NCI-H748 (cell line): ENCODE measurements around the gene GNAT1.

Experiments
- DNase-seq: peaks from one replicate; lab custom pipeline; 2025; ENCODE audit not compliant: unreplicated experiment; lab: John Stamatoyannopoulos, UW

The GNAT1 gene

GRCh38 chr3:50190936-50191660, at the start of gene GNAT1:
TSS of gene GNAT1 (plus strand) at chr3:50191610. CDS start at chr3:50191726, 116 bp downstream.
- no peak for DNase-seq

DNA sequence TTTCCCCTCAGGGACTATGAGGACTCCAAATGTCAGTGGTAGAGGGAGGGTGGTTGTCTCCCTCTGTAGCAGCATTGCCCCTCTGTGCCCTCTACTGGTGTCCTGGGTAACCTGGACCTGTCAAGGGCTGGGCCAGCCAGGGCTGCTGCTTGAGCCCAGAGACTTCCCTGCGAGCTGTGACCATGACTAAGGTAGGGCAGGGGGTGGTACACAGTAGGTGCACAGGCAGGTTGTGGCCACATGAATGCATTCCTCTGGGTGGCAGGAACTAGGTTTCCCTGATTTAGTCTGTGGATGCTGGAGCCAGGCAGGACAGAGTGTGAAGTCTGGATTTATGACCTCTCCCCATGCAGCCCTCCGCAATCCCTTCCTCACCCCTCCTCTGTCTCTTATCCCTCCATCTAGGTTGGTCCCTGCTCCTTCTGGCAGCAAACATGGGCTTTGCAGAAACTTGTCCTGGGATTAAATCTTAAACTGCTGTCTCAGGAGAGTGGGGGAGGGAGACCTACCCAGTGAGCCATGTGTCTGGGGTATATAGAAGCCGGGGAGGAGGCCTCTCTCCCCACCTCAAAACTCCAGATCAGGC, 45.0 kb upstream of the GNAT1 start:
- no peak for DNase-seq

DNA sequence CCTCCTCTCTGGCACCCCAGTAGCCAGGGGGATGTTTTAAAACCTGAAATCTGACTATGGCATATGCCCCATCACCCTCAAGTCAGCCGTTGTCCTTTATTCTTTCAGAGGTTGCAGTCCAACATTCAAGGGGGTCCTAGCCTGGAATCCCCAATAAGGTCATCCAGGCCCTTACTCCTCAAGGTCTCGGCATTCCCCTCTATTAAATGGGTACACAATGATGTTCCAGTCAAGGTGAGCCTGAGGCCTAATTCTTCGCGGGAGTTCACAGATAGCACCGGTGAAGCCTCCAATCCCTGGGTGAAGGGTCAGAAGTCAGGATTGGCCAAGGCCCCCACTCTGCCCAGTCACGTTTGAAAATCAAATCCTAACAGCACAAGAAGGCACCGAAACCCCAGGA, 44.4 kb upstream of the GNAT1 start:
- no peak for DNase-seq

- no peak for DNase-seq
Measured at GRCh38 chr3:50147447-50147846, 44.0 kb upstream of the GNAT1 start.

DNA sequence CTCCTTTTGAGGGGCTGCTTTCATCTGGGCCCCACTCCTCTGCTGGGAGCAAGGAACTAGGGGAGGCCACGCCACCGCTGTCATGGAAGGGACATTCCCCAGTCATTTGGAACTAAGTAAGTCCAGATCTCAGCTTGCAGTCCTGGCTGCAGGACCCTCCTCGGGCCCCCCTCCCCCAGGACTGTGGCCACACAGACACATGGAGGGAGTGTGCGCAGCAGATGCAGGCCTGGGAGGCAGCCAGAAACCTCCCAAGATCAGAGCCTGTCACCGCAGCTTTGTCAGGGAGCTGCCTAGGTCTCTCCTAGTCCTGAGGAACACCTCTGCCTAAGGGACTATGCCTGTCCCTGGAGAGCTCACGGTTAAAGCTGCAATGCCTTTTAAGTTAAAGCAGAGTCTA, 43.5 kb upstream of the GNAT1 start:
- no peak for DNase-seq

GRCh38 chr3:50150404-50150750, 41.0 kb upstream of the GNAT1 start:
- no peak for DNase-seq

GRCh38 chr3:50150863-50151686, 40.3 kb upstream of the GNAT1 start:
- no peak for DNase-seq

- DNase-seq: no peak
Measured at GRCh38 chr3:50151728-50152127, 39.7 kb upstream of the GNAT1 start.

DNA sequence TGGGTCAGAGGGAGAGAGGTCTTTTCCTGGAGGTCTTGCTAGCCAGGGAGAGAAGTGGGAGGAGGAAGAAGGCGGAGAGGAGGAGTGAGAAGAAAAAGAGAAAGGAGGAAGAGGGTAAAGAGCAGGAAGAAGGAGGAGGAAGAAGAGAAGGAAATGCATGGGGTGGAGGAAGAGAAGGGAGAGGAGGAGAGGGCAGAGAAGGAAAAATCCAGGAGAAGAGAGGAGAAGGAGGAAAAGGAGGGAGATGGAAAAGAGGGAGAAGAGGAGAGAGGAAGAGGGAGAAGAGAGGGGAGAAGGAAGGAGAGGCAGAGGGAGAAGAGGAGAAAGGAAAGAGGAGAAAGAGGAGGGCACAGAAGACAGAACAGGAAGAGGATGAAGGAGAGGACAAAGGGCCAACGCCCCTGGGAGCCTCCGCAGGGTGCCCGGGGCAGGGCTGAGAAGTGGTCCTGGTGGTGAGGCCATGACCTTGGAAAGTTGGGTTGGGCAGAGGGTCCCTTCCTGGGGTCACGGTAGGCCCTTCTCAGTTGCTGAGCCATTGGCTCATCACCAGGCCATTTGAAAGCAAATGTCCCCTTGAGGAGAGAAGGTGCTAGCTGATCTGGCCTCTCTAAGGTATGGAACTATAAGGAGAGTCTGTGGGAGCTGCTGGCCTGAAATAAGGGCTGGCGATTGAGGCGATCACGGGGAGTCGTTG, 37.5 kb upstream of the GNAT1 start:
- no peak for DNase-seq

- DNase-seq: peak; percentile 74
Measured at GRCh38 chr3:50154476-50154839, 37.0 kb upstream of the GNAT1 start.

DNA sequence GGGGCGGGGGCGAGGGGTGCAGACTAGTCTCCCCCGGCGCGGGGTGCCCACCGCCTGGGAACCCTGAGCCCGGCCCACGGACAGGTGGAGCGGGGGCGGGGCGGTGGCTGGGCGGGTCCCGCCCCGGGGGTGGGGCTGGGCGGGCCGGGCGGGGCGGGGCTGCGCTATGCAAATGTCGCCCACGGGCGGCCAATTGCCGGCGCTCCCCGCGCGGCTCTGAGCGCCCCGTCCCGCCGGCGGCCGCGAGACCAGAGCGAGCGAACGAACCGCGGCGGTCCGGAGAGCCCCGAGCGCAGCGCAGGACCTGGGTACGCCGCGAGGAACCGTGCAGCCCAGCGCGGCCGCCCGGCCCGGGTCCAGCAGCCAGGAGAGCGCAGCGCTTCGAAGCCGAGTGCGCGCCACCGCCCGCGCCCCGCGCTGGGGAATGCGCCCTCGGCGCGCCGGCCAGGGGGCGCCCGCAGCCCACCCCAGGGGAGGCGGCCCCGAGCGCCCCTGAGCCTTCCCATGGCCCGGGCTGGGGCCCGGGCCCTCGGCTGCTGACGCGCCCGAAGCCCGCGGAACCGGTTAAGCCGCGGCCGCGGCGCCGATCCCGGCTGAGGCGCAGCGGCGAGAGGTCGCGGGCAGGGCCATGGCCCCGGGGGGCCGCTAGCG, 36.4 kb upstream of the GNAT1 start, which contains the start of gene SEMA3F:
TSS of gene SEMA3F (plus strand) at position 485 of the 651 bp plus-strand sequence. CDS start 4,299 bp downstream, outside the sequence.
- peak; percentile 74 for DNase-seq

GRCh38 chr3:50155491-50155878, 35.9 kb upstream of the GNAT1 start:
- DNase-seq: no peak

DNA sequence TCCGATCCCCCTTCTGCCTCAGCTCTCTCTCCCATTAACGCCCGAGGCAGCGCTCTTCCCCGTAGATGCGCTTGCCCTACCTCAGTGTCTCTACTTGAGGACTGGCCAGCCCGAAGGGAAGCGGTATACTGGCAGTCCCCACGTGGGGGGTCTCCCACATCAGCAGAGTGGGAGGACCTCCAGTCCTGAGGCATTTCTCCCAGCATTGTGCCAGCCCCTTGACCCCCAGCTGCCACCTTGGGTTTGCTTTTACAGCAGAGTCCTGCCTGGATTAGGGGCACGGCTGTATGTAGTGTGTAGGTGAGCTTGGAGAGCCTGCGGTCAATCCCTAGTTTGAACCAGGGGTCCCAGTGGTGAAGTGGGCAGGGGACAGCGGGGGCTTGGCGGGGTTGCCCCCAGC, 35.5 kb upstream of the GNAT1 start:
- DNase-seq: no peak

DNA sequence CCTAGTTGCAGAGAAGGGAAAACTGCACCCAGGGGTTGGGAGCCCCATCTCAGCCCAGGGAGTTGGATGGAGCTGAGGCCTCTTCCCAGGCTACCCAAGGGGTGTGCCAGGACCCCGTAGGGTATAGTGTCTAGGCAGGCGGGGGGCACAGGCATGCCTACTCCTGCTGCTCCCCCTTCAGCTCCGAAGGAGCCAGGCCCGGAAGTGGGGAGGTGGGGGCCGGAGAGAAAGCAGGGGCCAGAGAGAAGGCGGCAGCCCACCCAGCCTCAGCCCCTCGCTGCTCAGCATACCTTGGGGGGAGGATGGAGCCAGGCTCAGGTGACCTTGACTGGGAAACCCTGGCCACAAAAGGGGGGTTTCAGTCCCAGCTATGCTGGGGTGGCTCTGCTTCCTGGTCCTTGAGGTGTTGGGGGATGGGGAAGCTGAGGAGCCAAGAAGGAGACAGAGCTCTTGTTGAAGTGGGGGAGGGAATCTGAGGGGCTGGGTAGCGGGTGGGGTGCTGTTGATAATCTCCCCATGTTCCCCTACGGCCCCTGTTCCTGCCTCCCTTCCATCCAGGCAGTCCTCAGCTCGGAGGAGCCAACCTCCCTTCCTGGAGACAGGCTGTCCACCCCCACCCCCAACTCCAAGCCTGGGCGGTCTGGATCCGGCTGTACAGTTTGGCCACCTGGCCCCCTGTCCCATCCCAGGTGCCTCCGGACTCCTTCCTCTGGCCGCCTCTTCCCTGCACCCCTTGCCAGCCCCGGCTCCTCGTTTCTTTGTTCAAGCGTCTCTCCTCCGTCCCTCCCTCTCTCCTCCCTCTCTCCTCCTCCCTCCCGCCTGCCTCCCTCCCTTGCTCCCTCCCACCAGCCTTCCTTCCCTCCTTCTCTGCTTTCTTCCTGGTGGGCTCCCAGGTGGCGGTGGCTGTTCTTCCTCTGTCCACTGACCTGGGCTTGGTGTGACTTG, 34.6 kb upstream of the GNAT1 start:
- DNase-seq: no peak

DNA sequence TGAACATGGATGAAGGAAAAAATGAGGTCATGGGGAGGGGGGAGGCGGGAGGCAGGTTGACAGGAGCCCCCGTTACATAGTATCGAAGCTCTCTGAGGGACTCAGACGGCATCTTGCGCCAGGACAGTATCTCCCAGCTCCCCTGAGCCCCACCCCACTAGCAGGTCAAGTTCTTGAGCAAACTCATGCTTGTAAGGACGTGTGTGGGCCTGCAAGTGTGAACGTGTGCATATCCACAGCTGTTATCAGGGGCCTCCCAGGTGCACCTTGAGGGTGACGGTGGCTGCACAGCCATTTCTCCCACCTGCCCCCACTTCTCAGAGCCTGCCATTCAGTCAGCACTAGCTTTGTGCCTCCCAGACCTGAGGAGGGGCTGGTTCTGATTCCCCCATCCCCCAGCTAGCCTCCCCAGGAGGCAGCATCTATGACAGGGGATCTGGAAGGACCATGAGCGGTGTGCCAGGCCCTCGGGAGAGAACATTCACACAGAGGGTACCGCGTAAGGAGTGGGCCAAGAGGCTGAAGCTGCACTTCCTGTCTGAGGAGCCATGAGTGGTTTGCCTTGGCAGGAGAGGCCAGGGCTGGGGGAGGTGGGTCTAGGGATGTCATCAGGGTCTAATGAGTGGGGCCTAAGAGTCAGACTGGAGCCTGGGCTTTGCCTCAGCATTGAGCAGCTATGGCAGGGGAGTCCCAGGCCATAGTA, 33.4 kb upstream of the GNAT1 start:
- no peak for DNase-seq

DNA sequence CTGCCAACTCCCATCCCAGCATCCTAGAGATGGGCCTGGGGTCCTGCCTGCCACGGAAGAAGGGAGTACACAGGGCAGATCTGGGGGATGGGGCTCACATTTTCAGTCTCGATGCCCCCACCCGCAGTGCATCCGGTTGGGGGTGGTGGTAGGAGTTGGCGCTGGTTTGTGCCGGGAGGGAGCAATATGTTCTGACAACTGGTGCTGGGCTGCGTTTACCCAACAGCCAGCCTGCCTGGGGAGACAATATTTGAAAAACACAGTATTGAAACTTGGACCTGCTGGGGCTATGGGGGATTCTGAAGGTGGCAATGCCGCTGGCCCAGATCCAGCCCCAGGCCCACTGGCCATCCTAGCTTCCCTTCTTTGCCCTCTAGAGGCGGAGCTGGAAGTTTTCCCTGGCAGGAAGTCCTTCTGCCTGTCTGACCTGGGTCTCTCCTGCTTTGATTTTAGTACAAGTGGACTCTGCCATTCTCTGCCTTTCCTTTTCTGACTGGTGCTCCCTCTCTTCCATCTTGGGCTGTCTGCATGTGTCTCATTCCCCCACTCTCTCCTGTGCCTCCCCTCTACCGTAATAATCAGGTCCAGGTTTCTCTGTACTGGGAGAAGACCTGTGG, 32.8 kb upstream of the GNAT1 start:
- DNase-seq: no peak

GRCh38 chr3:50160561-50160983, 30.8 kb upstream of the GNAT1 start:
- DNase-seq: no peak

GRCh38 chr3:50161320-50161719, 30.1 kb upstream of the GNAT1 start:
- DNase-seq: no peak
